Omental fat pad (tissue), 4 donors: Measurements from ENCODE around the gene NCR3LG1. TPM values are rescaled to one million over a fixed set of nuclear protein-coding genes. Genes with fewer than 3 reads are reported as not detected.

ENCODE experiments used
- ATAC-seq: fragments of 150-250 bp; one replicate; pipeline ENCODE4 v1.9.1; 2016; ENCODE audit warnings: mild to moderate bottlenecking, moderate library complexity; ENCODE audit not compliant: low FRiP score
- DNase-seq: peaks from one replicate; pipeline ENCODE4 v3.0.0-alpha.2; 2019; ENCODE audit warnings: low spot score
- CTCF ChIP-seq, 3 donors: fragments of 450-650 bp; IDR thresholded peaks; one replicate each; pipeline ENCODE4 v1.5.1; 2016 to 2017; ENCODE audit warnings: antibody characterized with exemption in 3 of 3, mild to moderate bottlenecking in 3 of 3, moderate library complexity in 2 of 3
- total RNA-seq, 4 donors: library from RNA; depleted of rRNA; stranded (reverse); fragments of >200 nt; gene quantifications; one replicate each; pipeline ENCODE4 v1.1.0, GENCODE V29; 2016

NCR3LG1 gene
- total RNA-seq, 4 donors from 2014 or later = 3.5 to 23.9 (median 11.0) TPM

DNA sequence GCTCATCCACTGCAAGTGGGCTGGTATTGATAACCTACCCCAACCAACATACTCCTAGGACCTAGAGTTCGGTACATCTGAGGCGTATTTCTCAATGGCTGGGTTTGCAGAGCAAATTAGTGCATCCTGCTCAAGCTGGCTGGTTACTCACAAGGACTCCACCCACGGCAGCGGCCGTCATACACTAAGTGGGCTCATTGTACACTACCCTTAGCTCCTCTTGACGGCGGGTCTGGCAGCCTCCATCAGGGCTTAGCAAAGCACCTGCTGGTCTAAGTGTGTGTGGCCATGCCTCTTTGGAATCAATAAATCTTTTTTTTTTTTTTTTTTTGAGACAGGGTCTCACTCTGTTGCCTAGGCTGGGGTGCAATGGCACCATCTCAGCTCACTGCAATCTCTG, 57.0 kb downstream of the NCR3LG1 start:
- no peak for TF ChIP-seq CTCF (IDR thresholded peaks at IDR 0.05)
- ATAC-seq (no peak), DNase-seq (no peak)

GRCh38 chr11:17410606-17411379, 59.2 kb downstream of the NCR3LG1 start:
- DNase-seq (no peak), ATAC-seq (no peak)

GRCh38 chr11:17411418-17411817, 59.8 kb downstream of the NCR3LG1 start:
- no peak for ATAC-seq
- TF ChIP-seq CTCF (IDR thresholded peaks at IDR 0.05) = no peak
- no peak for DNase-seq

More at GRCh38 chr11:17410606-17411379, 59.2 kb downstream of the NCR3LG1 start:
- no peak for TF ChIP-seq CTCF (IDR thresholded peaks at IDR 0.05)

GRCh38 chr11:17412488-17413180, 61.0 kb downstream of the NCR3LG1 start:
- TF ChIP-seq CTCF (IDR thresholded peaks at IDR 0.05) = no peak
- ATAC-seq (no peak), DNase-seq (no peak)

DNA sequence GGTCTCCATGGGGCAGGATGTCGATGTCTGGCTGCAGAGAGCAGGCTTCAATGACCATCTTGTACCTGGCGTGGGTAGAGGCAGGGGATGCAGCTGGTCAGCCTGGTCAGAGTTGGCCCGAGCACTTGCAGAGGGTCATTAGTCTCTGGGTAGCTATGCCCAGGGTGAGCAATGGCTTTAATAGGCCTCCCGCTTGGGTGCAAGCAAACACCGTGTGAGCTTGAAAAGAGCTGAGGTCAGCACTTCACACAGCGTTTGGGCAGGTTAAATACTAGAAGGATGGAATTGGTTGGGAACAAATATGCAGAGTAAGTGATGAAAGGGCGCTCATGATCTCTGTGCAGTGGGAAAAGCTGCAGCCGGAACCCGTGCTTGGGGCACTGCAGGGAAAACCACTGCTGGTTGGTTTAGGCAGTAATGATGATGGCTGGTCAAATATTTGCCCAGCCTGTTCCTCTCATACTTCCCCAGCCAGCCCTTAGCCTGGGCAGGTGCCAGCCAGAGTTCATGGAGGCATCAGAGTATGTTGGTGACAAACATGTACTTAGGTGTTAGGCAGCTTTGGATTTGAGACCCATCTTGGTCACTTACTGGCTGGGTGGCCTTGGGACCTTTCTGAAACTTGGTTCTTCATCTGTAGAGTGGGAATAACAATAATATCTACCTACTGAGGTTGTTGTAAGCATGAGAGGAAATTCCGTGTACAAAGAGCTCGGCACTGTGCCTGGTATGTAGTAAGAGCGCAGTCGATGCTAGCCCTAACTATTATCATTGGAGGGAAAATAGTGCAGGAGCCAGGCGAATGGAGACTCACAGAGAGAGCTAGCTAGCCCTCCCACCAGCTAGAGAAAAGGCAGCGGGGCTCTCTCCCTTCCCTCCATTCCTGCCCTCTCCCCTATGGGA, 62.1 kb downstream of the NCR3LG1 start:
- TF ChIP-seq CTCF (IDR thresholded peaks at IDR 0.05) = no peak
- ATAC-seq (no peak), DNase-seq (no peak)

- TF ChIP-seq CTCF (IDR thresholded peaks at IDR 0.05) = no peak
- no peak for ATAC-seq
- DNase-seq = no peak
Measured at GRCh38 chr11:17414317-17414737, 62.7 kb downstream of the NCR3LG1 start.
